HG03521 (cell line): ENCODE results near the gene KCNJ1.

Source experiments
- ATAC-seq: cut with Tn5 transposase; IDR thresholded peaks from one replicate; pipeline ENCODE4 v1.9.1; 2021; ENCODE audit warnings: mild to moderate bottlenecking, moderate library complexity; ENCODE audit not compliant: unreplicated experiment

The KCNJ1 gene

DNA sequence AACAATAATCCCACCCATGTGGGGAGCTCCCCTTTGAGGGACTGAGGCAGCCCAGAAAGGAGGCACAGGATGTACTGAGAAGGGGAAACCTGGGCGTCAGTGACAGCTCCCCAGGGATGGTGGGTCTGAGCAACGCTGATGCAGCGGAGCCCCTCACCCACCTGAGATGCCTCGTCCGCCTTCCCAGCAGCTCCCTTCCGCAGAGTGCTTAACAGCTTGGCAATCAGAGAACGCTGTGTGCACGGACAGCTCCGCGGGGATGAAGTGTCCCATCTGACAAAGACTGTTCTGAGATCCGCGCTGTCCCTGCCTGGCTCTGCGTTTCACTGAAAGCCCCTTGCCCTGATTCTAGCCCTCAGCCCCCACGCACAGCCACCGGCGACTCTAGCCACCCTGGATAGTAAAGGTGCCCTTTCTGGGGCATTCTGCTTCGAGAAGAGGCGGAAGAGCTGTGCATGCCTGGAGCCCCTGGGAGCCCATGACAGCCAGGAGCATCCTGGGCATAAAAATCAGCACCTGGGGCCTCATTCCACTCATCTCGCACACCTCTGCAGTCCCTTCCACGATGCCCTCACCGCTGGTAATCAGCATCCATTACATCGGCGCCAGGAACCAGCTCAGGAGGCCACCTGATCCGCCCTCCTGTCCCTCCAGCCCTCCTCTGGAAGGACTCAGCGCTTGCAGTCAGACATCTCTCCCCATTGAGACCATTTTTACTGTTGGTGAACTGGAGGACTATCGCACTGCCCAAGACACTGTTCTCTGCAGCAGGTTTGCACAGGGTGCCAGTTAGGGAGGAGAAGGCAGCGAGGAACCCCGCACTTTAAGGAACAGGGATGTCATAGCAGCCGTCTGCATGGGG, 34.8 kb upstream of the KCNJ1 start:
- no peak for ATAC-seq

DNA sequence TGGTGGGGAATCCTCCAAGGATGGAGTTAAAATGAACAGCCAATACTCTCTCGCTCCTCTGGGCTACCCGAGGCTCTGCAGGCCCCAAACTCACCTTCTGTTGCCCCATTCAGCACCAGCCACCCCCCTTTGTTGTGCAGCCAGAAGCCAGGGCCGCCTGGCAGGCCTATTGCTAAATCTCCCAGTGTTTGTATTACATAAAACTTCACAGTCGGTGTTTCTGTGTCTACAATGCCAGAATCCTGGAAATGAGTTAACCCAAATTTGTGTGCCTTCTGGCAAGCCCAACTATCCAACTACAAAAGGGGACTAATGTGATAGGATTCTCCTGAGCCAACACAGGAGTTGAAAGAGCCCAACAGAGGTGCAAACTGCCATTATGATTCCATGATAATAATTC, 33.4 kb upstream of the KCNJ1 start:
- no peak for ATAC-seq

DNA sequence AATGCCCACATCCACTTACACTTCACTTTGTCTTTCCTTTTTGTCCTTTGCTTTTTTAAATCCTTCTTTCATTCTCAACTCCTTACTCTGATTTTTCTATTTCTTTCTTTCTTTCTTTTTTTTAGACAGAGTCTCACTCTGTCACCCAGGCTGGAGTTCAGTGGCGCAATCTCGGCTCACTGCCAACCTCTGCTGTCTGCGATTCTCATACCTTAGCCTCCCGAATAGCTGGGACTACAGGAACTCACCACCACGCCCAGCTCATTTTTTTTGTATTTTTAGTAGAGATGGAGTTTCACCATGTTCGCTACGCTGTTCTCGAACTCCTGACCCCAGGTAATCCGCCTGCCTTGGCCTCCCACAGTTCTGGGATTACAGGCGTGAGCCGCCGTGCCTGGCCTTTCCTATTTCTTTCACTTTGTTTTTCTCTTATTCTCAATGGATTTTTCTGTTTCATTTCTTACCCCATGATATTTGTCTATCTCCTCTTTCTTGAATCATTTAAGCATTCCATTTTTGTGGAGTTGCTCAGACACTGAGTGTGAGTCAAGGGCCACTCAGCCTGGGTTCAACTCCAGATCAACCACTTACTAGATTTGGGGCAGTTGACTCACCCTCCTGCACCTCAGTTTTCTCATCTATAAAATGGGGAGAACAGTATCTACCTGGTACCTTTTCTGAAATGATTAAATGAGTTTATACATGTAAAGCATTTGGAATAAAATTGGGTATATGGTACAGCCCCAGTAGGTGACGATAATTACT, 31.7 kb upstream of the KCNJ1 start:
- ATAC-seq, result no peak

DNA sequence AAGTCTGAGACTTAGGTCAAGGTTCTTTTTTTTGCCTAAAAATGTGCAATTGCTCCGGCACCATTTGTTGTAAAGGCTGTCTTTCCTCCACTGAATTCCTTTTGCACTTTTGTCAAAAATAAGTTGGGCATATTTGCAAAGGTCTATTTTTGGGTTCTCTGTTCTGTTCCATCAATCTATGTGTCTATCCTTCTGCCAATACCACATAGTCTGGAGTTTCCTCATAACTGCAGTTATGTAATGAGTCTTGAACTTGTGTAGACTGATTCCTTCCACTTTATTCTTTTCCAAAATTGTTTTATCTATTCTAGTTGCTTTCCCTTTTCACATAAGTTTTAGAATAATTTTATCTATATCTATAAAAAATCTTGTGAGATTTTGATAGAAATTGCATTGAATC, 30.7 kb upstream of the KCNJ1 start:
- no peak for ATAC-seq

DNA sequence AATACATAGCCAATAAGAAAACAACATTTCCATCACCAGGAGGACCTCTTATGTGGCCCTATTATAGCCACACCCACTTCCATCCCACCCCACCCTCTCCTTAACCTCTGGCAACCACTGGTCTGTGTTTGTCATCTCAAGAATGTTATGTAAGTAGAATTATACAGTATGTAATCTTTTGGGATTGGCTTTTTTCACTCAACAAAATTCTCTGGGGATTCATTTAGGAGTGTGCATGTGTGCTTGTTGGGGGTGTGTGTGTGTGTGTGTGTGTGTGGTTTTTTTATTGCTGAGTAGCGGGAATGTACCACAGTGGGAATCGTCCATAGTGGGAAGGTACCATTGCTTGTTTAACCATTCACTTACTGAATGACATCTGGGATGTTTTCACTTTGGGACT, 29.3 kb upstream of the KCNJ1 start:
- ATAC-seq, result no peak

DNA sequence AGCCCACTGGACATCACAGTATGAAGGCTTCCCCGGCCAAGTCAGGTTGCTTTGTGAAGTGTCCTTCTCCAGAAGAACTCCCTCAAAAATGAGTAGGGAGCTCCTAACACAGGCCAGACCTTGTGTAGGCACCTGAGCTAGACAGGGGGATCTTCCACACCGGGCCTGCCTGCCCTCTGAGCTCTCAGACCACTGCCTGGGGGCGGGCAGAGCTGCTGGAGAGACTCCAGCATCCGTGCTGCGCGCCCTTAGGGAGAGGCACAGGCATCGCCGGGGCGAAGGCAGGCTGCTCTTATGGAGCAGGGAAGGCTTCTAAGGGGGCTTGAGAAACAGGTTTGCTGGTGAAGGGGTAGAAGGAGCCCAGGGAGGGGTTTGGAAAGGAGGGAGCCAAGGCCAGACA, 28.4 kb upstream of the KCNJ1 start:
- no peak for ATAC-seq

DNA sequence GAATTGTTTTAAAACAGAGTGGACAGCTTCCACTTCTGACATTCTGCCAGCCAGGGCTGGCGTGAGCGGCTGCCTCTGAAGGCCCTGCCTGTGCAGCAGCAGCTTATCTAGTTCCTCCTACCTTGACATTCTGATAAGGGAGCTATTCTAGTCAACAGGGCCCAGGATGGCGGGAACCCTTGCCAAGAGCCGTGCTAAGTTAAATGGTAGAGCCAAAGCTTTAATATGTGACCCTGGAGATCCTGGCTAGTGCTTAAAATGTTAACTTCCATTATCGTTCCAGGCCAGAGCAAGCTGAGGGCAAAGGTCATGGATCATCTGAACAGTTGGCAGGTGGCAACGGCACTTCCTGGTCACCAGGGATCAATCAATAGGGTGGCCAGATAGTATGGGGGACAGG, 27.6 kb upstream of the KCNJ1 start:
- no peak for ATAC-seq

DNA sequence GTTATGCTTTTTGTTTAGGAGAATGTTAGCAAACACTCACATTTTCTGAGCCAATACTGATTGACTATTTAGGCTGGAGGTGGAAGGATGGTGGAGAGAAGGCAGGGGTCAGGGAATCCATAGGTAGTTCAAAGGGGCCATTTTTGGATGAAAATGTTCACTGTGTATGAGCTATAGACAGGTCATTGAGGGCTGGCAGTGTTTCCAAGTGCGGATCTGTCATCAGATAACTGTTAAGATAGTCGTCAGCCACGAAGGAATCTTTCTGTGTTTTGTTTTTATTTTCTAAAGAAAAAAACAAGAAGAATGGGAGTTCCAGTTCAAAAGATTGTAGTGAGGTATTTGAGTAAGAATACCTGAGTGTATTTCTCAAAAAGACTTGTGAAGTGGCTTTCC, 27.2 kb upstream of the KCNJ1 start:
- no peak for ATAC-seq

DNA sequence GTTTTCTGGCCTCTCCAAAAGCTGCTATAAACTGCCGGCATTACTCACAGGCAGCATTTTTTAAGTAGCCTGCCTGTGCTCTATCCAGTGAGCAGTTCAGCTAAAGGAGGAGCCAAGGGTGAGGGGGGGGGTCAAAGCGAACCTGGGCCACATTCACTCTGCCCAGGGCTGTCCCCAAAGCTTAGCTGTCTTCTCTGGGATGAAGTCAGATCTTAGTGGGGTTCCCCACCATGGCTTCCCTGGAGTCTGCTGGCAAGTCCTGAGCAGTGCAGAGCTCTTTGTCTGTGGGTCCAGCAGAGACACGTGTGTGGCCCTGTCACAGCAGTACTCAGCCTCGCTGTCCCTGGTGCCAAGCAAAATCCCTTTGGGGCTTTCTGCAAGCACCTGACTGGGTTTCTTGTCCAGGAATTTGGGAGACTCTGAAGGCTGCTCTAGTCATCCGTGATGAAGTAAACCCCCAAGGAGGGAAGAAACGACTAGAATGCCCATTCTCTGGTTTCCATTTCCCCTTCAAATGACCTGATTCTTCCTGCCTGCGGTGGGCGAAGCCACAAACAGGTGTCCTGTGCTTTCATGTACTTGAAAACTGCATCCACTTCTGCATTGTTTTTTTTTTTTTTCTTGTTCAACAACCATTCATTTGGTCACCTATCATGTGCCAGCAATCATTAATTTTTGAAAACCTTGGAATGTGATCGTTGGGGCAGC, 26.6 kb upstream of the KCNJ1 start:
- peak; percentile 40 for ATAC-seq

DNA sequence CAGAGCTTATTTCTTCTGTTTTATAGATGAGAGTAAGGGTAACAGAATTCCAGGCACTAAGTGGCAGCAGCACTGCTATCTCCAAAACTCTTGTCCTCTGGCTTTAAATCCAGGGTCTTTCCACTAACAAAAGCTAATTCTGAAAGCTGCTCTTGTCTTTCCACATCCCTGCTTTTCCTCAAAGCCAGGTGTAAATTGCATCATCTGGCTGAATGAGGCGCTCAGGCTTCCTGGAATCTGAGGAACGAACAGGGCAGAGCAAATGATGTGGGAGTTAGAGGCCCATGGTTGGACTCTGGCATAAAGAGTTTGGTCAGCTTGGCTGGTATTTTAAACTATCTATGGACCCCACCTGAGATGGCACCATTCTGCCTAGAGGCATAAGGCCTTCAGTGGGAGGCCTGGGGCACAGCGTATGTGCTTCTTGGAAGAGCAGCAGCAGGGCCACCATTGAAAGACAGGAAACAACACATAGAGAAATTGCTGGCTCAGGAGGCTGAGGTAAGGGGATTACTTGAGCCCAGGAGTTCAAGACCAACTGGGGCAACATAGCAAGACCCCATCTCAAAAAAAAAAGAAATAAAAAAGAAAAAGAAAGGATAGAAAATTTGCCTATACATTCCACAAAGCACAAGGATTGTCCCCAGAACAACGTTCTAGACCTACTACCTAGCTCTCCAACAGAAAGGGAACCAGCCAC, 25.9 kb upstream of the KCNJ1 start:
- ATAC-seq, result no peak

DNA sequence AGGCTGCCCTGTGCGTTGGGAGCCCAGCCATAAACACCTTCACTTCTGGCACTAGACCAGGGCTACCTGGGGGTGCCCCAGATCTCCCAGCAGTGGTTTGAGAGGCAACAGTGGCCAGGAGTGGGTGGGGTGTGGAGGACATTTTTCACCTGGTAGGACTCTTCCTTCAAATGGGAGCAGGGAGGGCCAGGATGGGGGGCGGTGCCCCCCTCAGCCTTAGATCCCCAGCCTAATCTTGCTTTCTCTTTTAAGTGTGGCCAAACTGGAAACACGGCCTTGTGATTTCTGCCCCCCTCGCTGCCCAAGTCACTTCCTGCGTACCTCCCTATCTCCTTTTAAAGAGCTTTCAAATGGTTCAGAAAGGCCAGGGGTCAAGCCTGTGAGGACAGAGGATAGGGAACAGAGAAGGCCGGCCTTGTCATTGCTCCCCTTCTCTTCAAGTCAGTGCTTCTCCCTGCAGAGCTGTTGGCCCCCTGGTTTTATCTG, 24.9 kb upstream of the KCNJ1 start:
- ATAC-seq, result no peak

DNA sequence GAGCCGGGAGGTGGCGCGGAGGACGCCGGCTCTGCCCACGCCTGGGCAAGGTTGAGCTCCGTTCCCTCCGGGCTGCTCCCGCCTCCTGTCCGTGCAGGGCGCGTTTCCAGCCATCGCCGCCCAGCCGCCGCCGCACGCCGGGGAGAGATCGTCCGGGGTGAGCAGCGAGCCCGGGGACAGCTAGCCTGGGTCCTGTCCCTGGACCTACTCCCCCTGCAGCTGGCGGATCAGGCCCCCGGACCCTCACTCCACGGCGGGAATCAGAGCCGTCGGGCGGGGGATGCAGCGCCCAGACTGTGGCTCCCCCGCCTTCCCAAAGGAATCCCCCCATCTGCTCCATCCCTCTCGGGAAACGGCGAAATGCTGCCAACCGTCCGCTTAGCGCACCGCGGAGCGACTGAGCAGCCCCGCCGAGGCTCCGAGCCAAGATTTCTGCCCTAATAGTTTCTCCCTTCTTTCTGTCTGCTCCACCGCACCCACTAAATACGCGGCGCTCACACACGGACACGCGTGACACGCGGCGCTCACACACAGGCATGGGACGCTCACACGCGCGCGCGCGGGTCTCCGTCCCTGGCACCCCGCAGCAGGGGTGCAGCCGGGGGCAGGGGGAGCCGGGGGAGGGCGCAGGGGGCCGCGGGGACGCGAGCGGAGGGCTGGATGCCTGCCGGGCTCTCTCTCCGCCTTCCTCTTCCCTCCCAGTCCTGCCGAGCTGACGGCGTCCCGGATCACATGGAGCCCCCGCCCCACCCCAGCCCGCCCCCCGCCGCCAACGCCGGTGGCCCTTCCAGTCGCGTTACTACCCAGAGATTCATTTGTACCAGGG, 23.7 kb upstream of the KCNJ1 start, which contains the start of gene KCNJ5:
TSS of gene KCNJ5 (plus strand) at position 814 of the 826 bp plus-strand sequence. CDS start 19,918 bp downstream, outside the sequence.
- ATAC-seq, result no peak

DNA sequence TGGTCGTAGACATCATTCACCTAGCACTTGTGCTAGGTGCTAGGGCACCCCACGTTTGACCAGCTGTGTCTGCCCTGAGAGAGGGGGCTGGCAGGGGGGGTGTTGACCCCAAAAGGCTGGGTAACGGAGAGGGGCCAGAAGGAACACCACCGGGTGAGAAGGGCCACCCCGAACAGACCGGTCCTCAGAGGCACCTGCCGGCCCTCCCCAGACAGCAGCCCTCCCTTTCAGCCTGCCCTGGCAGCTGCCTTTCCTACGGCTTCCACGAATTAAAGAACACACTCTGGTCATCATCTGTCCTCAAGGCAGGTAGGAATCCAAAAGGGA, 23.1 kb upstream of the KCNJ1 start:
- ATAC-seq, result no peak

DNA sequence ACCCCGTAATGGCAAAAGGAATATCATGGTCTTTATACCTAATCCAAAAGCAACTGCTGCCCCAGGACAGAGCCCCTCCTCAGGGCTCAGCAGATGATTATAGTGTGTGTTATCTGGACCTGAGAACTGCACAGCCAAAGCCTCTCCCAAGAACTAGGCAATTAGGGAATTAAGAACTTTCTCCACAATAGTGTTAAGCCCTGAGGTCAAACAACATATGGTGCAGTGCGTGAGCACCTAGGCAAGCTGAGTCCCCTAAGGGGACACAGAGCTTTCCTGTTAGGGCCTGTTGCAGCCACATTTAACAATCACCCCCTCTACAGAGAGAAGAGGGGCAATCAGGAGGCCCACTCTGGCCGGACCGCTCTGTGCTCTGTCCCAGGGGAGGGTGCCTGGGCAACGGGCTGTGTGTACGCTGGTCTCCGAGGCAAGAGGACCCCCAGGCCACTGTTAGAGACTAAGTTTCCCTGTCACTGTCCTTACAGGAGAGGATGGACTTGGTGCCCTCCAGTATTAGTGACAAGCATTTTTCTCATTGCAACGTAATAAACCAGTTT, 22.6 kb upstream of the KCNJ1 start:
- no peak for ATAC-seq

DNA sequence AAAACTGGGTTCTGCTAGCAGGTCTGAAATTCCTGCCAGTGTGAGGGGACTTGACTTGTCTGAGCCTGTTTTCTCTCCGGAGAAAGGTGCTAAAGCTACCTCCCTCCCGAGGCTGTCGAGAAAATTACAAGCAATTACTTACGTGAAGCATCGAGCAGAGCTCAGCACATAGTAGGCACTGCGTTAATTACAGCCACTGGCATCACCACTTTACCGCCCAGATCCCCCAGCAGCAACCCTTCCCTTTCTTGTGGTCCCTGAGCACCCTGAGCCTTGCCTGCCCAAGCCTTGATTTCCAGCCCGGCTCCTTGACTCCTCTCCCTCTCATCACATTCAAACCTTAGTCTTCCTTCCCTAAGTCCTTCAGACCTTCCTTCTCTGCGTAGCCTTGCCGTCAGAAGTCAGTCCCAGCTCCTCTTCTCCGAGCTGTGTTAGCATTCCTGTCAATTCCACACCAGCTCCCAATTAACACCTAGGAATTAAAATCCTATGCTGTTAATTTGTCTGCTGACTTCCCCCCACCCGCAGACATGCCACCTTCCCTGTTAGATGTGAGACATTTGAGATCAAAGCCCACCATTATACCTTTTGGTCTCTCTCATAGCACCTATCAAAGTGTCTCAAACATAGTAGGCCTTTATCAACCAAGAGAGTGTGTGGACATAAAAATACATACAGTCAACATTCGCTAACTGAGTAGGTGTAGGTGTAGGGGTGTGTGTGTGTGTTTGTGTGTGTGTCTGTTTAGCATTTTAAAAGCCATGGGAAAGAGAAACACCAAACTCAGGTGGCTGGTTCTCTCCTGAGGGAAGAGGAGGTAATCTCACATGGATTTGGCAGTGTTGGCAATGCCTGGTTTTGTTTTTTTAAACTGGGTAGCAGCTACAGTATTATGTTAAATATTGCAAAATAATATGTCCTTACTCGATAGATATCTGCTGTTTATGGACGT, 21.2 kb upstream of the KCNJ1 start:
- ATAC-seq, result no peak

DNA sequence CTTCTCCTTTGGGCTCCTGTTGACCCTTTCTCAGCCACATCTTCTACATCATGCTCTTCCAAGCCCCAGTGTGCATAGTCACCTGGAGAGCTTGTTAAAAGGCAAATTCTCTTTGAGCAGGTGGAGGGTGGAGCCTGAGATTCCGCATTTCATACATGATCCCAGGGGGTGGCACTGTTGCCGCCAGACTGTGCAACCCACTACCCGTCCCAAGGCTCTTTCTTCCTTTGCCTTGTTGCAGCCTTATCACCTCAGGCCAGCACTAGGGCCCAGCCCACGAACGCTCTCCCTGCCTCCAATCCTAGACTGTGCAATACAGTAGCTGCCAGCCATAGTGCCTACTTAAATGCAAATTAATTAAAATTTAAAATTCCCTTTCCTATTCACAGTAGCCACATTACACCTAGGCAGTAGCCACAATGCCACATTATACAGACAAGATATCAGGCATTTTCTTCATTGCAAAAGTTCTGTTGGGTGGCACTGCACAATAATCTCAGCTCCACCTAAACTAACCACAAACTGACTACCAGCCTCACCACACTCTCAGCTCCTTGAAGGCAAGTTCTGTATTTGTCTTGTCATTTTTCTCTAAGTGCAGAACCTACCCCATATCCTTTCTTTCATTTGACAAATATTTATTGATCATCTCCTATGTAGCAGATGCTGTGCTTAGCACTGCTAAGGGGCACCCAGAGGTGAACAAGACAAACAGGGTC, 19.5 kb upstream of the KCNJ1 start:
- ATAC-seq, result no peak

DNA sequence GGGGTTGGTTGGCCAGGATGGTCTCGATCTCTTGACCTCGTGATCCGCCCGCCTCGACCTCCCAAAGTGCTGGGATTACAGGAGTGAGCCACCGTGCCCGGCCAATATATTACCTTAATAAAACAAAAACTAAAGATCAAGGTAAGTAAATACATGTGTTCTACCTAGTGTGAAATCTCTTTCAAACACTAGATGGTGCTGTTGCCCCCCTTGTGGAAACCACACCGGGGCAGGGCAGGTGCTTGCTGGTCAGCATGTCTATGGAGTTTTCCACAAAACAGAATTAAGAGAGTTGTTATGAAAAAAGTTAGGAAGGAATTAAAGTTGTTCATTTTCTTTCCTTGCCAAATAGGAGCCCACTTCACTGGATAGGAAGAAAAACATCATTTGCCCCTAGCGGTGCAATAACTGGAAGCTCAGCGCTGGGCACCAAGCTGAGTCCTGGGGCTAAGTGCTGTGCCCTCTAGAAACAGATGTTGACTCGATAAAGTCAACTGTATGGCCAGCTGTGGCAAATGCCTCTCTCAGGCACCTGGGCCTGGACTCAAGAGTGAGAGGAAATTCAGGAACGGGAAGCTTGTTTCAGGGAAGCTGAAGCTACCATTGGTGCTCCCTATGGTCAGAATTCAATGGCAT, 17.7 kb upstream of the KCNJ1 start:
- ATAC-seq, result peak; percentile 68

DNA sequence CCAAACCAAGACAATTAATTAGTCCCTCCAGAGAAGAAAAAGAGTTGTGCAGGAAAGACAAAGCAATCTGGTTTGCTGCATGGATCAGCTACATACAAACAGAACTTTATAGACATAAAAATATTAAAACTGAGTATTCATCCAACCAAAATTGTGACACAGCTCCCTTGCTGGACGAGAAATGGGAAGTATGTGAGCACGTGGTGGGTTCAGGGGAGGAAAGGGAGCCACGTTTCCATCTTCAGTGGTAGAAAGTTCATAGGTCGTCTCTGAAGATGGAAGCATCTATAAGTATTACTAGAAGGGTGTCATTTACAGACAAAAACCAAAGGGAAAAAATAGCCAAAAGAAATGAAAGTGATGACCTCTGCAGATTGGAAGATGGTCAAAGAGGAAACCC, 17.0 kb upstream of the KCNJ1 start:
- ATAC-seq, result no peak
